ENCODE data around the gene PPP1R11. TPM values are rescaled to one million over a fixed set of nuclear protein-coding genes. Genes with fewer than 3 reads are reported as not detected.
A peak's percentile ranks its signal among the peaks of the same experiment; 100 is the strongest.

PPP1R11 gene
- total and polyA plus RNA-seq, 2 of the 13 experiments (the other 11 are each of a cell fraction or from before 2014, with no cell fraction given) = 32.1 to 58.9 TPM

GRCh38 chr6:30102414-30102969, 35.5 kb downstream of the PPP1R11 start (continued):
- no peak for TF ChIP-seq ZNF281 (CRISPR knock-in tag; IDR thresholded peaks at IDR 0.05; ENCODE audit: borderline replicate concordance)
- TF ChIP-seq YEATS2 (CRISPR knock-in tag; IDR thresholded peaks at IDR 0.05; ENCODE audit: borderline replicate concordance) = no peak
- TF ChIP-seq TP53 (CRISPR knock-in tag; conservative IDR thresholded peaks at IDR 0.05) = no peak
- TF ChIP-seq ZNF230 (CRISPR knock-in tag; IDR thresholded peaks at IDR 0.05) = 0 out of 2 replicates have a peak, but pooled peaks have one; percentile 2
- no peak for TF ChIP-seq MXD3 (CRISPR knock-in tag; IDR thresholded peaks at IDR 0.05)
- TF ChIP-seq, protein P1, sequence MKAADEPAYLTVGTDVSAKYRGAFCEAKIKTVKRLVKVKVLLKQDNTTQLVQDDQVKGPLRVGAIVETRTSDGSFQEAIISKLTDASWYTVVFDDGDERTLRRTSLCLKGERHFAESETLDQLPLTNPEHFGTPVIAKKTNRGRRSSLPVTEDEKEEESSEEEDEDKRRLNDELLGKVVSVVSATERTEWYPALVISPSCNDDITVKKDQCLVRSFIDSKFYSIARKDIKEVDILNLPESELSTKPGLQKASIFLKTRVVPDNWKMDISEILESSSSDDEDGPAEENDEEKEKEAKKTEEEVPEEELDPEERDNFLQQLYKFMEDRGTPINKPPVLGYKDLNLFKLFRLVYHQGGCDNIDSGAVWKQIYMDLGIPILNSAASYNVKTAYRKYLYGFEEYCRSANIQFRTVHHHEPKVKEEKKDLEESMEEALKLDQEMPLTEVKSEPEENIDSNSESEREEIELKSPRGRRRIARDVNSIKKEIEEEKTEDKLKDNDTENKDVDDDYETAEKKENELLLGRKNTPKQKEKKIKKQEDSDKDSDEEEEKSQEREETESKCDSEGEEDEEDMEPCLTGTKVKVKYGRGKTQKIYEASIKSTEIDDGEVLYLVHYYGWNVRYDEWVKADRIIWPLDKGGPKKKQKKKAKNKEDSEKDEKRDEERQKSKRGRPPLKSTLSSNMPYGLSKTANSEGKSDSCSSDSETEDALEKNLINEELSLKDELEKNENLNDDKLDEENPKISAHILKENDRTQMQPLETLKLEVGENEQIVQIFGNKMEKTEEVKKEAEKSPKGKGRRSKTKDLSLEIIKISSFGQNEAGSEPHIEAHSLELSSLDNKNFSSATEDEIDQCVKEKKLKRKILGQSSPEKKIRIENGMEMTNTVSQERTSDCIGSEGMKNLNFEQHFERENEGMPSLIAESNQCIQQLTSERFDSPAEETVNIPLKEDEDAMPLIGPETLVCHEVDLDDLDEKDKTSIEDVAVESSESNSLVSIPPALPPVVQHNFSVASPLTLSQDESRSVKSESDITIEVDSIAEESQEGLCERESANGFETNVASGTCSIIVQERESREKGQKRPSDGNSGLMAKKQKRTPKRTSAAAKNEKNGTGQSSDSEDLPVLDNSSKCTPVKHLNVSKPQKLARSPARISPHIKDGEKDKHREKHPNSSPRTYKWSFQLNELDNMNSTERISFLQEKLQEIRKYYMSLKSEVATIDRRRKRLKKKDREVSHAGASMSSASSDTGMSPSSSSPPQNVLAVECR (CRISPR knock-in tag; IDR thresholded peaks at IDR 0.05; ENCODE audit: borderline replicate concordance) = no peak
- TF ChIP-seq, protein P2, sequence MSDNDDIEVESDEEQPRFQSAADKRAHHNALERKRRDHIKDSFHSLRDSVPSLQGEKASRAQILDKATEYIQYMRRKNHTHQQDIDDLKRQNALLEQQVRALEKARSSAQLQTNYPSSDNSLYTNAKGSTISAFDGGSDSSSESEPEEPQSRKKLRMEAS (IDR thresholded peaks at IDR 0.05) = no peak
- TF ChIP-seq REST (IDR thresholded peaks at IDR 0.05; ENCODE audit: borderline replicate concordance in 1 of 2, low read depth in 1 of 2, low read length in 2 of 2) = no peak
- TF ChIP-seq ZNF331 (CRISPR knock-in tag; IDR thresholded peaks at IDR 0.05) = no peak
- TF ChIP-seq MIXL1 (CRISPR knock-in tag; IDR thresholded peaks at IDR 0.05) = no peak
- 0 out of 2 replicates have a peak, but pooled peaks have one; percentile 12 for TF ChIP-seq NRL (CRISPR knock-in tag; IDR thresholded peaks at IDR 0.05; ENCODE audit: borderline replicate concordance)
- TF ChIP-seq ZNF3 (CRISPR knock-in tag; IDR thresholded peaks at IDR 0.05) = peak; percentile 15; the same call in 1 of the 2 replicates
- TF ChIP-seq ZNF234 (CRISPR knock-in tag; conservative IDR thresholded peaks at IDR 0.05) = 0 out of 2 replicates have a peak, but pooled peaks have one; percentile 12
- peak; percentile 17 for TF ChIP-seq PTBP1 (IDR thresholded peaks at IDR 0.05; ENCODE audit: low read depth, low read length, poor library complexity, severe bottlenecking)
- 0 out of 2 replicates have a peak, but pooled peaks have one; percentile 28 for TF ChIP-seq DPF2 (CRISPR knock-in tag; IDR thresholded peaks at IDR 0.05; ENCODE audit: borderline replicate concordance, low read depth)
- no peak for TF ChIP-seq FOXK2 (IDR thresholded peaks at IDR 0.05)
- 0 out of 2 replicates have a peak, but pooled peaks have one; percentile 76 for TF ChIP-seq ZNF34 (CRISPR knock-in tag; IDR thresholded peaks at IDR 0.05; ENCODE audit: borderline replicate concordance)
- TF ChIP-seq CHD2 (IDR thresholded peaks at IDR 0.05; ENCODE audit: low read depth, low read length) = no peak
